Brain microvascular endothelial cell (primary cell): ENCODE measurements around the gene RHOBTB3.
"Not testable (repeated sequence)": the region's sequence is repeated elsewhere in the genome, so short reads cannot be mapped to it uniquely, and the experiment has no call there.

Experiments used
- DNase-seq: peaks from one replicate; pipeline ENCODE4 v3.0.0-alpha.2; 2020
- H3K27ac ChIP-seq: fragments of 250-450 bp; sonication (Bioruptor Pico); 2 replicates; pipeline ENCODE4 v1.5.1; 2020; ENCODE audit warnings: mild to moderate bottlenecking, moderate library complexity
- H3K27me3 ChIP-seq: fragments of 250-450 bp; sonication (Bioruptor Pico); replicated peaks from 2 replicates; pipeline ENCODE4 v1.5.1; 2020; ENCODE audit warnings: mild to moderate bottlenecking
- H3K36me3 ChIP-seq: fragments of 250-450 bp; sonication (Bioruptor Pico); replicated peaks from 2 replicates; pipeline ENCODE4 v1.5.1; 2020; ENCODE audit warnings: mild to moderate bottlenecking
- H3K4me3 ChIP-seq: 2 replicates; pipeline ENCODE4 v1.5.1; 2011; ENCODE audit warnings: low read depth, mild to moderate bottlenecking, control low read depth, low read length, moderate library complexity
- CTCF ChIP-seq: IDR thresholded peaks from 2 replicates; pipeline ENCODE4 v1.5.1; 2011; ENCODE audit warnings: low read depth, mild to moderate bottlenecking, moderate library complexity, low read length, control low read depth, inconsistent platforms; ENCODE audit errors: missing control alignments
- in situ Hi-C: cut with HindIII; loops from 2 replicates; pipeline ENCODE4 v1.10.0; 2017; ENCODE audit warnings: low sequenced_read_pairs, low pct_ligation_motif_present

Gene RHOBTB3

DNA sequence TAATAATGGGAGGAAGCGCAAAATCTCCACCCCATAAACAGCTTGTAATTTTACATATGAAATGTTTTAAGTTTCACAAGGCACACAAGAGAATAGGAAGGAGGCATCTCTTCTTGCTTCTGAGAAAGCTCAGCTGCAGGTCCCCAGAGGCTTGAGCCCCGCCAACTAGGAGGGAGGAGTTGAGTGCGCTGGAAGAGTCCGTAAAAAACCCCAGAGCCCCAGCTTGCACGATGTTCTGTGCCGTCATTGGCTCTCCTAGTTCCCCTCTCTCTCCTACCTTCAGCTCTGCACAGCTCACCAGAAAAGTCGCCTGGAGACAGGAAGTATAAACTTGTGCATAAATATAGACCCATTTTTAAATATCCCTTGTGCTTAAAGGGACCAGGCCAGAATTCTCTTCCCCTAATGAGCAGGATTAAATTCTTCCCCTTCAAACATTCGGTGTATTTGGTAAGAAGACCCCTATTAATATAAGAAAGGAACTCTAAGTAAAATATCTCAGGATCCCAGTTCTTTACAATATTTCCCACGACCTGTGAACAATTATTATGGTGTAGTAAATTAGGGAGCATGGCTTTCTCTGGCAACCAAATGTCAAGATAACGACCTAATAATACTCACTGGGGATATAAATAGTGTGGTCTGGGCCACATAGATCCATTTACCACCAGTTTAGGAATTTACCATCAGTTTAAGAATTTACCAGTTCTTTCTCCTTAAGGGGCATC, 77.7 kb downstream of the RHOBTB3 start:
- H3K36me3 ChIP-seq = peaks cover 6% of the 10 kb centered on the region
- no peak overlapping the region for H3K27ac ChIP-seq
- in situ Hi-C loops = no loop called here
- no peaks in the 10 kb centered on the region for H3K27me3 ChIP-seq
- no peak for TF ChIP-seq CTCF
- DNase-seq = peak; percentile 74
- no peak overlapping the region for H3K4me3 ChIP-seq

DNA sequence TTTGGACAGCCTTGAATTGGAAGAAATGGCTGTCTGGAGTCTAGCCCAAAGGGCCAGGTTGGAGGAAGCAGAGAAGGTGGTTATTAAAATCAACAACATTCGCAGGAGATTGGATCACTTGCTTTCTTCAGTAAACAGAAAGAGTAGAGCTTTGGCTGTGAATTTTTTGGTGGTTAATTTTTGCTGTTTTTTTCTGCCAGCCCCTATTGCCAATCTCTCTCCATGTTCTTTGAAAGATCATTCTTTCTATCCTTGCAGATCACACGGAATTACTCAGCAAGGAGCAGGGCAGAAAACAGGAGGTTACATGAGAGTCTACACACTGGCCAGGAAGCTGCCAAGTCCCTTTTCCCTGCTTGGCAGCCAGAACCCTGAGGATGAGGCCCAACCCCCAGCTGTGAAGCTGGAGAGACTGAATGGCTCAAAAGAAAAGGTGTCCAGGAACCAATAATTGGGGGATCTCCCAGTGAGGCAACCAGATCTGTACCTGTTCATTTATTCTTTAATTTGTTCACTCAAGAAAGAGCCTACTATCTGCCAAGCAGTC, 78.4 kb downstream of the RHOBTB3 start:
- no peak for DNase-seq
- H3K4me3 ChIP-seq = no peak overlapping the region
- no peaks in the 10 kb centered on the region for H3K27me3 ChIP-seq
- in situ Hi-C loops = no loop called here
- no peak overlapping the region for H3K27ac ChIP-seq
- H3K36me3 ChIP-seq = peaks cover 9% of the 10 kb centered on the region
- TF ChIP-seq CTCF = no peak

- Histone ChIP-seq H3K27me3 (no peaks in the 10 kb centered on the region), H3K4me3 (no peak overlapping the region), H3K36me3 (peaks cover 17% of the 10 kb centered on the region), H3K27ac (peak overlapping the region; percentile 22)
- DNase-seq = peak; percentile 30
- in situ Hi-C loops = no loop called here
- TF ChIP-seq CTCF = no peak
Measured at GRCh38 chr5:95810305-95811125, 79.4 kb downstream of the RHOBTB3 start.

DNA sequence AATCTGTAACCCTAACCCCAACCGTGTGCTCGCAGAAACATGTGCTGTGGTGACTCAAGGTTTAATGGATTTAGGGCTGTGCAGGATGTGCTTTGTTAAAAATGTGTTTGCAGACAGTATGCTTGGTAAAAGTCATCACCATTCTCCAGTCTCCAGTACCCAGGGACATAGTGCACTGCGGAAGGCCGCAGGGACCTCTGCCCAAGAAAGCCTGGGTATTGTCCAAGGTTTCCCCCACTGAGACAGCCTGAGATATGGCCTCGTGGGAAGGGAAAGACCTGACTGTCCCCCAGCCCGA, 79.9 kb downstream of the RHOBTB3 start:
- DNase-seq, H3K27me3 ChIP-seq, H3K4me3 ChIP-seq, in situ Hi-C loops, H3K27ac ChIP-seq: not testable (repeated sequence)
- peaks cover 22% of the 10 kb centered on the region for H3K36me3 ChIP-seq

DNA sequence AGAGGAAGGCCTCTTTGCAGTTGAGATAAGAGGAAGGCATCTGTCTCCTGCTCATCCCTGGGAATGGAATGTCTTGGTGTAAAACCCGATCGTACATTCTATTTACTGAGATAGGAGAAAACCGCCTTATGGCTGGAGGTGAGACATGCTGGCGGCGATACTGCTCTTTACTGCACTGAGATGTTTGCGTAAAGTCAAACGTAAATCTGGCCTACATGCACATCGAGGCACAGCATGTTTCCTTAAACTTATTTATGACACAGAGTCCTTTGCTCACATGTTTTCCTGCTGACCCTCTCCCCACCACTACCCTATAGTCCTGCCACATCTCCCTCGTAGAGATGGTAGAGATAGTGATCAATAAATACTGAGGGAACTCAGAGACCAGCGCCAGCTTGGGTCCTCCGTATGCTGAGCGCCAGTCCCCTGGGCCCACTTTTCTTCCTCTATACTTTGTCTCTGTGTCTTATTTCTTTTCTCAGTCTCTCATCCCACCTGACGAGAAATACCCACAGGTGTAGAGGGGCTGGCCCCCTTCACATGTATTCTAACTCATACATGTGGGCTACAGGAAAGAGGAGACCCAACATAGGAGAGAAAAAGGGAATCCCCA, 80.4 kb downstream of the RHOBTB3 start:
- peaks cover 25% of the 10 kb centered on the region for H3K36me3 ChIP-seq
- H3K27me3 ChIP-seq, DNase-seq, in situ Hi-C loops, H3K4me3 ChIP-seq, H3K27ac ChIP-seq: not testable (repeated sequence)

DNA sequence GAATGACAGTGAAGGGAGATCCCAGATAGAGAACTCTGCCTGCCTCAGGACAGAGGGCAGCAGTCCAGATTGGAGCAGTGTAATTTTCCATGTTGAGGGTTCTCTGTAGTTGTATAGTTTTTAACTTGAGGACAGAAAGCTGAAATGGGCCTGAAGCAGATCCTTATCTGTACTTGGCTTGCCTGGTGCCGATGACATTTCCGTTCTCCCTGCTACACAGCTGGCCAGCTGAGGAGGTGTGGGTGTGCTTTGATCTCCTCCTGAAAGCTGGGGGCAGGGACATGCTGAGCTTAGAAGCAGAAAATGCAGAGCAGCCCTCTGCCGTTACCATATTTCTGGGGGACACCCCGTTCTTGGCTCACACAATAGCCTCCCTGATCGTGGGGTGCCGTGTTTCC, 80.9 kb downstream of the RHOBTB3 start:
- Histone ChIP-seq H3K27me3 (no peaks in the 10 kb centered on the region), H3K36me3 (peaks cover 29% of the 10 kb centered on the region), H3K4me3 (no peak overlapping the region), H3K27ac (no peak overlapping the region)
- in situ Hi-C loops = no loop called here
- TF ChIP-seq CTCF = no peak
- no peak for DNase-seq

GRCh38 chr5:95813035-95813434, 81.9 kb downstream of the RHOBTB3 start:
- H3K4me3 ChIP-seq, H3K27me3 ChIP-seq, in situ Hi-C loops, DNase-seq, H3K27ac ChIP-seq: not testable (repeated sequence)
- peaks cover 30% of the 10 kb centered on the region for H3K36me3 ChIP-seq
